ENCODE data around the gene CFAP45. TPM values are rescaled to one million over a fixed set of nuclear protein-coding genes. Genes with fewer than 3 reads are reported as not detected.

Gene CFAP45
- polyA plus RNA-seq, 2 of the 4 experiments (the other 2 are of a cell fraction): 0.67 to 0.89 TPM

GRCh38 chr1:159936273-159936904, 36.4 kb upstream of the CFAP45 start (continued):
- TF ChIP-seq RAD21 (conservative IDR thresholded peaks at IDR 0.05 in 1 of 2, IDR thresholded peaks at IDR 0.05 in 1 of 2) (peak; percentile 90 to 93), REST (IDR thresholded peaks at IDR 0.05) (no peak), BHLHE40 (IDR thresholded peaks at IDR 0.05; ENCODE audit: low read depth, low read length) (no peak), CBX2 (IDR thresholded peaks at IDR 0.05; ENCODE audit: borderline replicate concordance, low read depth) (no peak), HOXA7 (CRISPR knock-in tag; IDR thresholded peaks at IDR 0.05) (no peak)

GRCh38 chr1:159935719-159936272, 35.8 kb upstream of the CFAP45 start:
- H3K4me1 ChIP-seq: peaks cover 20% of the 10 kb centered on the region
- no peak for DNase-seq (ENCODE audit: low read depth in 1 of 2, low spot score in 1 of 2)

GRCh38 chr1:159935305-159935704, 35.3 kb upstream of the CFAP45 start:
- POLR2A ChIA-PET: no interaction called here
- FAIRE-seq: no peak
- CTCF ChIA-PET: interaction anchor here (0.8 to 22.4 kb wide), 20 partner anchors 10 to 802 kb away, joined by 3 to 665 read pairs (median 4); partner anchors contain the start of genes IGSF9, PIGM and TAGLN2
- TF ChIP-seq RARB (CRISPR knock-in tag; IDR thresholded peaks at IDR 0.05) (no peak), BCL3 (IDR thresholded peaks at IDR 0.05) (no peak), E2F6 (IDR thresholded peaks at IDR 0.05; ENCODE audit: borderline replicate concordance, low read depth) (no peak), REST (IDR thresholded peaks at IDR 0.05) (no peak), HOXB13 (CRISPR knock-in tag; IDR thresholded peaks at IDR 0.05; ENCODE audit: low read depth) (no peak), ZSCAN20 (CRISPR knock-in tag; IDR thresholded peaks at IDR 0.05) (no peak)

More at GRCh38 chr1:159935719-159936272, 35.8 kb upstream of the CFAP45 start:
- no peak for ATAC-seq
- peak overlapping the region; percentile 50 for H3K4me2 ChIP-seq
- TF ChIP-seq BHLHE40 (IDR thresholded peaks at IDR 0.05; ENCODE audit: low read depth, low read length): no peak
- no peak for TF ChIP-seq HDAC2 (IDR thresholded peaks at IDR 0.05)
- TF ChIP-seq FOSL2 (IDR thresholded peaks at IDR 0.05): no peak
- no peak for TF ChIP-seq FOSL2 (CRISPR knock-in tag; IDR thresholded peaks at IDR 0.05)
- no peak for TF ChIP-seq ZNF302 (CRISPR knock-in tag; IDR thresholded peaks at IDR 0.05)
- peak; percentile 72 for TF ChIP-seq REST (IDR thresholded peaks at IDR 0.05)
- no peak for TF ChIP-seq CBX8 (IDR thresholded peaks at IDR 0.05)
- TF ChIP-seq RCOR1 (IDR thresholded peaks at IDR 0.05; ENCODE audit: low read depth, low read length): no peak
- TF ChIP-seq EHMT2 (IDR thresholded peaks at IDR 0.05; ENCODE audit: low read depth): no peak
- FAIRE-seq: no peak
- H3K4me3 ChIP-seq: no peak overlapping the region
- 73% methylated on average over 4 of the region's 4 CpGs for WGBS (ENCODE audit: missing lambda C conversion rate)
- ChIA-PET CTCF (interaction anchor here (0.6 to 22.4 kb wide), 29 partner anchors 9 to 803 kb away, joined by 3 to 665 read pairs (median 4); partner anchors contain the start of genes IGSF9, PIGM and TAGLN2), POLR2A (no interaction called here)
- peak overlapping the region in 1 of 2 experiments; percentile 36; a peak in 1 of 6 replicates for H3K27ac ChIP-seq
- H3K9me3 ChIP-seq: no peaks in the 10 kb centered on the region

More at GRCh38 chr1:159935305-159935704, 35.3 kb upstream of the CFAP45 start:
- Histone ChIP-seq H3K27ac (no peak overlapping the region), H3K4me1 (peaks cover 20% of the 10 kb centered on the region), H3K9me3 (no peaks in the 10 kb centered on the region), H3K4me2 (no peak overlapping the region), H3K4me3 (no peak overlapping the region)
- DNase-seq (ENCODE audit: low read depth in 1 of 2, low spot score in 1 of 2) (no peak), ATAC-seq (no peak)
- WGBS (ENCODE audit: missing lambda C conversion rate): 81% methylated on average over 11 of the region's 11 CpGs
